Measurements from ENCODE around the gene CLCF1. TPM values are rescaled to one million over a fixed set of nuclear protein-coding genes. Genes with fewer than 3 reads are reported as not detected.
A peak's percentile ranks its signal among the peaks of the same experiment; 100 is the strongest.

Gene CLCF1
- total RNA-seq, 1 donor from 2014 or later, result 1.4 TPM

DNA sequence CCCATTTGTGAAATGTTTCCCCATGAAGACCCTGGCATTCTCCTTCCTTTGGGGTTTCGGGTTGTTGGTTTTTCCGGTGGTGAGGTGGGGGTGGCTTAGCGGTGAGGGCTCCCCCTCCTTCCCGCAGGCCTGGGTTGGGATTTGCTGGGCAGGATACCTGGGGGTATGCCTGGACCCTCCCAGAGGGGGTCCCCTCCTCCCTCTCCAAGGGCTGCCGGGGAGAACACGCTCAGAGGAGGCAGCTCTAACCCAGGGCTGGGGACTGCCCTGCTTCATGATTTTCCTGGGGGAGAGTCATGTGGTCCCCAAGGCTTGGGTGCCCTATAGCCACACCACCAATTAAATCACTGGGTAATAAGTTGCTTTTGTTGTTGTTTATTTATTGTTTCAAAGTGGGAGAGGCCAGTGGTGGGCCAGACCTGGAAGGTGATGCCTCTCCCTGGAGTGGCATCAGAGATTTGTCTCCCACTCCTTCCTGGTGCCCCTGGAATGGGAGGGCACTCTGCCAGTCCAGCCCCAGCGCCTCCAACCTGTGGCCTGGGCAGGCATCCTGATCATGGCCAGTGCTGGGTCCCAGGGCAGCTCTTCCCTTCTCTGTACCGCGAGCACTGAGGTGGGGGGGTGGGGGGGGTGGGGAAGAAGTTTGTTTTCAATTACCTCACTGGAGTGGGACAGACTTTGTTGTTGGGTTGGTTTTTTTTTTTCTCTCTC, 1.3 kb upstream of the CLCF1 start:
- DNase-seq (ENCODE audit: low spot score), result no peak

DNA sequence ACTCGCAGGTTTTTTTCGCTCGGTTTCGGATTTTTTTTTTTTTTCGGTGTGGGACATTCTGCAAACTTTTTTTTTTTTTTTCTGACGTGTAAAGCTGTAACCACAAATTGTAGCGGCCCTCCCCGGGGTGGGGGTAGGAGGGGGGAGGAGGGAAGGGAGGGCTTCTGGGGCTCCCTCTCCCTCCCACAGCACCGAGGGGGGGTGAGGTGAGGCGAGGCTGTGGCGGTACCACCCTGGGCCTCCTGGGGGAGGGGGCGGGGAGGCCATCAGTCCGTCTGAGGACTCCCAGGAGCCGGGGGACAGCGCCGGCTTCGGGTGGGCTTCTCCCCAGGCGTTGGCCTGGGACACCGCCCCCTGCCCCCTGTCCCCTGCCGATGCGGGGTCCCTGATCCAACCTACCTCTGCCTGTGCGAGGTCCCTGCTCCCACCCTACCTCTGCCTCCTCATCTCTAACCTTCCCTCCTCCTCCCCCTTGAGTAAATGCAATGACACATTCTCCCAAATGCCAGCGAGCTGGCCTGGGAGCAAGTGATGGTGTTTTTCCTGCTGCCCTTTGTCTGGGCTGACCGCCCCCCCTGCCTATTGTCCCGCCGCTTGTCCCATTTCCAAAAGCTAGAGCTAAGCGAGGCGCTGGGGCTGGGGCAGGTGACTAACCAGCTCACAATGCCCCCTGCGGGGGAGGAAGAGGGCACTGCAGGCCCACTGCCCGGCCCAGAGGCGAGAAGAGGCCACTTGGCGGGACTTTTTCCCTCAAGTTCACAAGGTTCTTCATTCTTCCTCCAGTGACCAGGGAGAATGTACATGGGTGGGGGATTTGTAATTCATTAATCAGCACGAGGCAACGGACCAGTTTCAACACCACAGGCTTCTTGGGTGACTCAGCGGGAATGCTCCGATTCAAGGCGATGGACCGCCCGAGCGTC, 511 bp upstream of the CLCF1 start:
- DNase-seq (ENCODE audit: low spot score), result peak; percentile 73

DNA sequence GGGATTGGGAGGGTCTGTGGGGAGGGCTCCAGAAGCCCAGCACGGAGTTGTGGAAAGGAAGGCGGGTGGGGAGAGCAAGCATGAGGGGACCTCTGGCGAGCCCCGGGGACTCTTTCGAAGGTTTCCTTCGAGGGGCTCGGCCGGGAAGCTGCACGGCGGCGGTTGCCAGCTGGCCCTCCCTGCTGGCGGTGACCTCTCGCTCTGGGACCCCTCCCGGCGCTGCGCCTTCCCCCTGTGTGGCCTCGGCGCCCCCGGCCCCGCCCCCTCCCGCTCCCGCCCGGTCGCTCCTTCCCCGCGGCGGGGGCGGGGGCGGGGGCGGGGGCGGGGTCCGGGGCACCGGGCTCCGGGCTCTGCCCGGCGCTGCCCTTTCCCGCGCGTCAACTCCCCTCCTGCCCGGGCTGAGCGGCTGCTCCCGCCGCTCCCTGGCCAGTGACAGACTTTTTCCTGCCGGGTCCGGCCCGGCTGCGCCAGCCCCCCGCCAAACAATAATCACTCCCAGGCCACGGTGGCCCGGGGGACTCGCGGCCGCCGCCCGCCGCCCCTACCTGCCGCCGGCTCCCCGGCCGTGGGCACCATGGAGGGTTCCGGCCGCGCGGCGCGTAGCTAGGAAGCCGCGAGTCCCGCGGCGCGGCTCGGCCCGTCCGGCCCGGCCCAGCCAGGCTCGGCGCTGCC, 941 bp downstream of the CLCF1 start:
- DNase-seq (ENCODE audit: low spot score), result no peak

DNA sequence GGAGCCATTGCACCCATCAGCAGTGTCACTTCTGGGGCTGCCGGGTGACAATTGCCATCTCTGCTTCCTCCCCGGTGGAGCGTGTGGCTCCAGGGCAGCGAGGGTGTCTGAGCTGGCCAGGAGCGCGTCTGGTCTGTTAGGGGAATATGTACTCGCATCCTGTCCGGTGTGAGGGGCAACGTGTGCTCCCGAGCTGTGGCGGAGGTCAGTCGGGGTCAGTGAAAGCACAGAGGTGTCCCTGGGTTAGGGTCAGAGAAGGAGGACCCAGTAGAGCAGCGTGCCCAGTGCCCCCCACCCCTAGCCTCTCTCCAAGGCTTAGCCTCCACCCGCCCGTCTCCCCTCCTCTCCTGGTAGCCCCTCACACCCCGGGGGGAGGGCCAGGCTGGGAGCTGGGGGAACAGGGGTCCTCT, 1.5 kb downstream of the CLCF1 start:
- DNase-seq (ENCODE audit: low spot score), result no peak

DNA sequence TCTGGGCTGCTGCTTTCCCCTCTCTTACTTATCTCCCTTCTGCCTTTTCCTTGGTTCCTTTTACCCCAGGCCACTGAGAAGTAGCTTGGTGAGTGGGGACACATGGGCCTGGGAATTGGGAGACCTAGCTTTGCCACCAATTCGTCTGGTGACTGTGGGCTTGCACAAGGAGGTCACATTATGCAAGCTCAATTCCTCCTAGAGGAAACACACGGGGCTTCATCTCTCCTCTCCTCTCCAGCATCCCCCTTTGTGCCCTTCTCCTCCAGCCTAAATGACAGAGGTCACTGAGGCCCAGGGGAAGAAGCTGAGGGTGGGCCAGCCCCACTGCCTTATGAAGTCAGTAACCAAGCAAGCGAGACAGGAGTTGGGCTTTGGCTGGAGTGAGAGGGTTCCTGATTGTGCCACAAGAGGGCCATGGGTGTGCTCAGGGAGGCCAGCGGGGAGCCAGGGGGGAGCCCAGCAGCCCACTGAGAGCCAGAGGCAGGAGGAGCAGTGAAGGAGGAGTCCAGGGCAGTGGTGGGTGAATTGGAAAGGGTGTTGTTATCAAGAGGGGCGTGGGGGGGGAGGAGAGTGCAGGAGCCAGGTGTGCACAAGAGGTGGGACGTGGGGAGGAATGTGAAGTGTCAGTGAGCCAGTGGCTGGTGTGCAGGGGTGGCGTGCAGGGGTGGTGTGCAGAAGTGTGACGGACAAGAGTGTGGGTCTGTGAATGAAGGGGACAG, 2.0 kb downstream of the CLCF1 start:
- DNase-seq (ENCODE audit: low spot score), result no peak

DNA sequence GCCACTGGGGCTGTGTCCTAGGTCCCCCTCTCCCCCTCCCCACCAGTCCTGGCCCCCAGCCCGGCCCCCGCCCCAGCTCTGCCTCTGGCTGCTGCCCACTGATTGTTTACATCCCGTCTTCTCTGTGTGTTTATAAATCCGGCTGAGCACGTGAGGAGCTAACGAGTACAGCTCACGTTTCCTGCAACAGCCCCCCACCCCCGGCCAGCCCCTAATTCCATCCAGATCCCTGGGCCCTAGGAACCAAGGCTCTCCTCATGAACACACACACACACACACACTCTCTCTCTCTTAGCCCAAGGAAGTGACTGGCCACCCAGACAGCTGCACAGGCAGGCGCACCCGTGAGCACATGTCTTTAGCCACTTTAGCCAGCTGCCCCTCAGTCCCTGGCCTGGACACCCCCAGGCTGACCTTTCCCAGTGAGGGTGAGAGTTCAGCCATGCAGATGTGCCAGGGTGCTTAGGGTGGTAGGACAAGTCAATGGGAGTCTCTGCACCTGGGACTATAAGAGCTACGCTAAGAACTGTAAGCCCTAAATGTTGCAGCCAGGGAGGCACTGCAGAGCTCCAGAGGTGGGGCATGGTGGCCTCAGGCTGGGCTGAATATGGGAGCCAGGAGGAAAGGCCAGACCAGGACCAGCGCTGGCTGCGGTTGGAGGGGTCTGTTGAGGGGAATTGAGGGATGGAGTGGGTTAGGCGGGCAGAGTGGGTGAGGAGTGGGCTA, 2.9 kb downstream of the CLCF1 start:
- DNase-seq (ENCODE audit: low spot score), result no peak

DNA sequence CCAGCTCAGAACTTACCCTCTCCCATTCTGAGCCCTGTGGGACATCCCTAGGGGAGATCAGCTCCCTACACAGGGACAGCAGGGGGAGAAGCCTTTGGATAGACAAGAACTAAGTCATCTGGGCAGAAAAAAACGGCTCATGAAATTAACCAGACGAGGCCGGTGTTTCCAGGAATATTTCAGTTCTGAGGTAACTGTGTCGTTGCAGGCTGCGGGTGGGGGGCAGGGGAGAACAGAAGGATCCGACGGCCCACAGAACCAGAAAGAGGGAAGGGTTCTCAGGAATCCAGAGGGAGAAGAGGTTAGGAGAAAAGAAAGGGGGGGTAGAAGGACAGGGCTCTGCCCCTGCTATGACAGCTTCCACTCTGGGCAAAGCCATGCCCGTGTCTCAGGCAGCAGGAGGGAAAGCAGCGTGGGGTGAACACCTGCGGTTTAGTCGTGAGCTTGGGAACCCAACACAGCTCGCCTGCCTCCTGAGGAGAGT, 3.6 kb downstream of the CLCF1 start:
- DNase-seq (ENCODE audit: low spot score), result no peak

DNA sequence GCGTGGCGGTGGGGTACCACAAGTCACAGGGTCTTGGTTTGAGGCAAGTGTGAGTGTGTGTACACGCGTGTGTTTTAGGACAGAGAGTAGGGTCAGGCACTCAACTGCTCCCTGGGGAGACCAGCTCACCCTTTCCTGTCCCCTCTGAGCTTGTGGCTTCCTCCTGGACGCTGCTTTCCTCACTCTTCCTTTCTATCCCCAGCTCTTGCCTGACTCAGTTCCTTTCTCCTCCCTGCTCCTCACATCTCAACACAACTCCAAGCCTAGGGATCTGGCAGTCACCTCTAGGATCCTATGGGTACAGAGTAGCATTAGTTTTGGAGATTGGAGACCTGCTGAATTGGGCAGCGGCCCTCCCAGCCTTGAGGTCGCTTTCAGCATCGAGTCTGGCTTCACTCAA, 4.1 kb downstream of the CLCF1 start:
- no peak for DNase-seq (ENCODE audit: low spot score)

DNA sequence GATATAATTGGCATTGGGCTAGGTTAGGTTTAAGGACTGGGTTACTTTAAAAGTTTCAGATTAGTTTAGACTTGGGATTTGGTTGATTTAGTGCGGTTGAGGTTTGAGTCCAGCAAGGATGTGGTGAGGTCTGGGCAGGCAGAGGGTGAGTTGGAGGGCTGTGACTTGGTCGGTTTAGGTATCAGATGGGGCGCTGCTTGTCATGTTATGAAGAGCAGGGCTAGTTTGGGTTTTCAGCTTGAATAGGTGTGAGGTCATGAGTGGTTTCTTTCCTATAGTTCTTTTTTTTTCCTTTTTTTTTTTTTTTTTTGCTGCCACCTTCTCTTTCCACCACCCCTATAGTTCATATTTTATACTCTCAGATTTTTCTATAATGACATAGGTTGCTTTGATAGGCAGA, 4.8 kb downstream of the CLCF1 start:
- no peak for DNase-seq (ENCODE audit: low spot score)

DNA sequence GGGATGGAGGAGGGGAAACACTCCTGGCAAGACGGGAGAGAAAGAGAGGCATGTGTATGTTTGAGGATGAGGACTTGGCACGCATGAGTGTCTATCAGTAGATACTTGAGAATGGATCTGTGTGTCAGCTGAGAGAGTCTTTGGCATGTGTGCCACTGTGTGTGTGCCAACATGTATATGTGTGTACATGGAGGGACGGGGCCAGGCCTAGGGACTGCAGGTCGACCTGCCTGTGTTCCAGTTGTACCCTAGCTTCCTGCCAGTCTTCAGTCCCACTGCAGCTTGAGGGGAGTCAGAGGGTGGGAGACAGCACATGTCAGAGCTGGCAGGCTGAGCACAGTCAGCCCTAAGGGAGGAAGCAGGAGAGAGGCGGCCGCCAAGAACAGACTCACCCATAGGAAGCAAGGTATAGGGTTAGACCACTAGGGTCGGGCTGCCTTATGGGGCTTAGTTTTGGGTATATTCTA, 5.6 kb downstream of the CLCF1 start:
- no peak for DNase-seq (ENCODE audit: low spot score)

GRCh38 chr11:67366961-67367760, 6.2 kb downstream of the CLCF1 start:
- no peak for DNase-seq (ENCODE audit: low spot score)

GRCh38 chr11:67366546-67366945, 6.9 kb downstream of the CLCF1 start:
- DNase-seq (ENCODE audit: low spot score), result no peak

DNA sequence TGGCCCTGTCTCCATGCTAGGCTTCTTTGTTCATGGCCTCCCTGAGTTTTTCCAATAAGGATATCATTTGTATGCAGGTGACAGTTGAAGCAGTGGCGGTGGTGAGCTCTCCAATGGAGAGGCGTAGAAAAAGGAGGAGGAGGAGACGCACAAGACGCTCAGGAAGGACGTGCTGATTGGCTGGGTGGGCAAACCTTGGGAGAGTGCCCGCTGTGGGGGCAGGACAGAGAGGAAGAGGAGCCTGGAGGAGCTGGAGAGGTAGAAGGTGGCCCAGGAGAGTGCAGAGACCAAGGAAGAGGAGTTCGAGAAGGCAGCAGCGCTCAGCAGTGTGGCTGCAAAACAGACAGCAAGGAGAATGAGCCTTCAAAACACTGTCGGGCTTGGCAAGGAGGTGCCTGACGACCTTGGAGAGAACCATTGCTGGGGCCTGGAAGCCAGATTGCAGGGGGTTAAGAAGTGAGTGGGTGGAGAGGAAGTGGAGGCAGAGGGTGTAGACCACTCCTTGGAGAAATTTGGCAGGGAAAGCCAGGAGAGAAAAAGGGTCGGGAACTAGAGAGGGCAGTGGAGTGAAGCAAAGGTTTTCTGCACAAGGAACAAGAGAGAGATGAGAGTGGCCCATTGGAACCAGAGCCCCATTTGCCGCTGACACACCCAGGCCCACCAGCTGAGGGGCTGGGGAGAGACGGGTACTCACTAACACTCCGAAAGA, 7.5 kb downstream of the CLCF1 start:
- no peak for DNase-seq (ENCODE audit: low spot score)

DNA sequence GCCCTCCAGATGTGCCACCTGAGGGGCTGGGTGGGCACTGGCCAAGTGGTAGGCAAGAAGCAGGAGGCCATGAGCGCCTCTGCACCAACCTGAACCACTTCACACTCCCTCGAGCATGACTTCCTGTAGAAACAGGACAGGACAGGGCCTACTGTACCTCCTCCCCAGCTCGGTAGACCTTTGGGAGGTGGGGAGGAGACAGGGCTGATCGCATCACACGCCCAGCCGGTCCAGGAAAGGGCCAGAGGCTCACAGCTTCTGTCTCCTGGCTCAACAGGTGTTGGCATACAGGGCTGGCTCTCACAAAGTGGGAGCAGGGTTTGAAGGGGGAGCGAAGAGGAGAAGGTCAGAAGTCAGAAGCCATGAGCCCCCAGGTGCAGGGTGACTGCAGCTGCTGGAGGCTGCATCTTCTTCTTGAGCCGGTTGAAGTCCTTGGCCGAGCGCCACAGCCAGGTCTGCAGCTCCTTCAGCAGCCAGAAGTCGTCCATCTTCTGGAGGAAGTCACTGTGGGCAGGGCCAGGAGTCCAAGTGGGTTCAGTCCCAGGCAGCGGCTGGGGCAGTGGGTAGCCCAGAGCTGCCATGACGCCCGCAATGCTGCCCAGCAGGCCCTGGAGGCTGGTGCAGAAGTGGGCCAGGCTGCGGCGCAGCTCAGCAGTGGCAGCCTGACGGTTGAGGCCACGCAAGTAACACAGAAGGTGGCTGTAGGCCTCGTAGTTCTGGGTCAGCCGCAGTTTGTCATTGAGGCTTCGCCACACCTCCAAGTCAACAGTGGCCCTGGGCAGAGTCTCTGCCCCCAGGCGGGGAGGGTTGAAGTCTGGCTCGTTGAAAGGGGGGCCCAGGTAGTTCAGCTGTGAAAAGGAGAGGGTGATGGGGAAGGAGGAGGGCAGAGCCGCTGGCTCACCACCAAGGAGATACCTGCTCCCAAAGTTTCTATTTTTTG, 8.3 kb downstream of the CLCF1 start:
- DNase-seq (ENCODE audit: low spot score), result no peak

DNA sequence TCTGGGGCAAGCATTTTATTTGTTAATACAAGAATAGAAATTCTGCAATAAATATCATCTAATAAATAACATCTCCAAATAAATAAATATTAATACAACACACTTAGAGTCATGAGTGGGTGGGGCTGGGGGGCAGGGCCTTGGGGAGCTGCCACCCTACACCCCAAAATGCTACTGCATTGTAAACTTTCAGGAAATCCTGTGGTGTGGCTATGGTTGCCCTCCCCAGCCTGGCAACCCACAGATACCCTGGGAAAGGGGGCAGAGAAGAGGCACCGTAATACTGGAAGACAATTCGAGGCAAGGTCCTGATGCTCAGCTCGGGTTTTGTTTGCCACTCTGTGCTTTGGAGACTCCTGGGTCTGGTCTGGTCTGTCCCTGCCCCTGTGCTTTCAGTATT, 9.2 kb downstream of the CLCF1 start:
- no peak for DNase-seq (ENCODE audit: low spot score)

DNA sequence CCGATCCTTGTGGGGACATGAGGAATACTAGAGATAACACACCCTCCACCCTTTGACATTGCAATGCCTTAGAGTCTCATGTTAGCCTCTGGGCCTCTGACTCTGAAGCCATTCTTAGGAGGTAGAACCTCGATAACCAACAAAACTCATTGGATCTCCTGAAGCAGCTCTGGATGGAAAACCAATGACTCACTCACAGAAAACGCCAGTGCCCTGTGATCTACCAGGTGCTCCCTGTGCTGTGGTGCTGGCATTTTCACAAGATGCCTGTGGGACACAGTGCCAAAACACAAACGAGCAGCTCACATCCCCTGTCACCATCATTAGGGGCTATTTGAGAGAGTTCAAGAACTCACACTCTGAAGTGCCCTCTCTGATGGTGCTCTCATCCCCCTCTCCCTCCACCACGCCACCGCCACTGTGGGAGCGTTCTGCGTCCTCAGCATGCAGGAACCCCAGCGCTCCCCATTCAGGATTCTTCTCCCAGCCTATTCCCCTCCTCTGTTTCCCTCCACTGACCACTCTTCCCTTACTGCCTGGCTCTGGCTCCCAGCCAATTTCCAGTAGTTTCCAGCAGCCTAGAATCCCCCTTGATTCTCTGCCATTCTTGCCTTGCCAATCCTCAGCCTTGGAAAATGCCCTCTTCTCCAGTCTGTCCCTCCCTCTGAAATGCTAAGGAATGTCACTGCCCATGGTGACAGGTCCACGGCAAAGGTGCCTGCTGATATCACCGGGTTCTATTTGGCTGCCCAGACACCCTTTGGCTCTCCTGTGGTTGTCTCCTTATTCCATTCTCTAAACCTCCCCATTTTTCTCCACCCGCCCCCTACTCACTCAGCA, 15.3 kb downstream of the CLCF1 start:
- DNase-seq (ENCODE audit: low spot score), result no peak

- DNase-seq (ENCODE audit: low spot score), result peak; percentile 79
Measured at GRCh38 chr11:67356864-67357561, 16.4 kb downstream of the CLCF1 start.
